HG02981 (cell line): ENCODE measurements around the gene ILK.

Source experiments
- ATAC-seq: cut with Tn5 transposase; IDR thresholded peaks from one replicate; pipeline ENCODE4 v1.9.1; 2021; ENCODE audit warnings: mild to moderate bottlenecking, moderate library complexity; ENCODE audit not compliant: unreplicated experiment

The ILK gene

GRCh38 chr11:6633422-6634408 lies 30.1 kb downstream of the ILK start:
- ATAC-seq = no peak

GRCh38 chr11:6634534-6634933 lies 31.0 kb downstream of the ILK start:
- ATAC-seq = no peak

GRCh38 chr11:6635082-6635932 lies 31.7 kb downstream of the ILK start:
- ATAC-seq = no peak

GRCh38 chr11:6636480-6636879 lies 32.9 kb downstream of the ILK start:
- ATAC-seq = no peak

GRCh38 chr11:6637871-6638270 lies 34.3 kb downstream of the ILK start:
- no peak for ATAC-seq

GRCh38 chr11:6638429-6638828 lies 34.9 kb downstream of the ILK start:
- ATAC-seq = no peak

- ATAC-seq = no peak
Observed at GRCh38 chr11:6640036-6640984, 36.7 kb downstream of the ILK start.

- no peak for ATAC-seq
Observed at GRCh38 chr11:6640985-6641701, 37.6 kb downstream of the ILK start.

- no peak for ATAC-seq
Observed at GRCh38 chr11:6642957-6643356, 39.4 kb downstream of the ILK start.

- no peak for ATAC-seq
Observed at GRCh38 chr11:6646071-6646470, 42.5 kb downstream of the ILK start.

GRCh38 chr11:6646576-6646917 lies 43.0 kb downstream of the ILK start:
- ATAC-seq = no peak

GRCh38 chr11:6646918-6647679 lies 43.5 kb downstream of the ILK start:
- peak; percentile 90 for ATAC-seq

- ATAC-seq = no peak
Observed at GRCh38 chr11:6647836-6648235, 44.3 kb downstream of the ILK start.

- no peak for ATAC-seq
Observed at GRCh38 chr11:6648501-6648900, 44.9 kb downstream of the ILK start.

- no peak for ATAC-seq
Observed at GRCh38 chr11:6650104-6650503, 46.5 kb downstream of the ILK start.

- ATAC-seq = no peak
Observed at GRCh38 chr11:6650980-6651379, 47.4 kb downstream of the ILK start.

GRCh38 chr11:6652182-6652581 lies 48.6 kb downstream of the ILK start:
- no peak for ATAC-seq

- ATAC-seq = no peak
Observed at GRCh38 chr11:6653097-6653496, 49.5 kb downstream of the ILK start.

GRCh38 chr11:6653656-6654055 lies 50.1 kb downstream of the ILK start:
- no peak for ATAC-seq
